Measurements from ENCODE around the gene DENND1C. TPM values are rescaled to one million over a fixed set of nuclear protein-coding genes. Genes with fewer than 3 reads are reported as not detected.

The DENND1C gene
- total RNA-seq, 4 donors from 2014 or later = 4.5 to 25.6 (median 8.2) TPM

DNA sequence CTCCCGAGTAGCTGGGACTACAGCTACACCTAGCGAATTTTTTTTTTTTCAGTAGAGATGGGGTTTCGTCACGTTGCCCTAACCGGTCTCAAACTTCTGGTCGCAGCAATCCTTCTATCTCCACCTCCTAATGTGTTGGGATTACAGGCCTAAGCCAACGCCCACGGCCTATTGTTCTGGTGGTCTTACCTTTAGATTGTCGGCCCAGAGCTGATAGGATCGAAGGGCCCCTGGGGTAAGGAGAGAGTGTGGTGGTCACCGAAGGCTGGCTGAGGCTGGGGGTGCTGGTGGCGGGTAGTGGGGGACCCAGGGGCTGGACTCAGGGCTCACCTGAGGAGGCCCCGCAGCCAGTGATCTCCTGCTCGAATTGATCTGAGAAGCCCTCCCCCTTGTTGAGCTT lies 10.5 kb downstream of the DENND1C start:
- no peak for TF ChIP-seq POLR2A (IDR thresholded peaks at IDR 0.05)
- no peak for TF ChIP-seq CTCF (IDR thresholded peaks at IDR 0.05)
- Histone ChIP-seq H3K36me3 (peaks cover 0 to 21% (median 0%) of the 10 kb centered on the region in 3 donors), H3K27ac (no peak overlapping the region), H3K4me1 (peaks cover 0 to 9% (median 0%) of the 10 kb centered on the region in 4 donors), H3K9me3 (no peaks in the 10 kb centered on the region), H3K27me3 (no peaks in the 10 kb centered on the region), H3K4me3 (no peak overlapping the region)
- DNase-seq = no peak

DNA sequence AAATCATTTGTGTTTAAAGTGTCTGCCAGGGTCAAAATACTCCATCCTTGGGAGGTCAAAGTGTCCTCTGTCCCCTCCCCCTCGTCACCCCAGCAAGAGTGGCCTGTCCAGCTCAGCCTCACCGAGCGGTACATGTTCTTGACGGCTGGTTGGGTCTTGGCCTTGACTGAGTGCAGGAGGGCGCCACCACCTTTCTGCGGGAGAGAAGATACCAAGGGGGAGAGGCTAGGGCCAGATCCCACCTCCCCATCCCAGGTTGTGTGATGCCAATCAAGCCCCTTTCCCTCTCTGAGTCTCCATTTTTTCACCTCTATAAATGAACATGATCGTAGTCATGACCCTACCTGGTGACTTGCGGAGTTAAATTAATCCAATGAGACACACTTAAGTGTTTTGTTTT lies 11.4 kb downstream of the DENND1C start:
- Histone ChIP-seq H3K9me3 (no peaks in the 10 kb centered on the region), H3K27me3 (no peaks in the 10 kb centered on the region), H3K27ac (no peak overlapping the region), H3K36me3 (peaks cover 0 to 17% (median 0%) of the 10 kb centered on the region in 3 donors), H3K4me3 (no peak overlapping the region), H3K4me1 (peaks cover 0 to 1% (median 0%) of the 10 kb centered on the region in 4 donors)
- no peak for DNase-seq
- TF ChIP-seq CTCF (IDR thresholded peaks at IDR 0.05) = no peak
- TF ChIP-seq POLR2A (IDR thresholded peaks at IDR 0.05) = no peak

- no peak for TF ChIP-seq CTCF (IDR thresholded peaks at IDR 0.05)
- TF ChIP-seq POLR2A (IDR thresholded peaks at IDR 0.05) = no peak
- no peaks in the 10 kb centered on the region for H3K27me3 ChIP-seq
- H3K36me3 ChIP-seq = peaks cover 0 to 17% (median 0%) of the 10 kb centered on the region in 3 donors
- DNase-seq = no peak
- no peak overlapping the region for H3K27ac ChIP-seq
- no peaks in the 10 kb centered on the region for H3K4me1 ChIP-seq
- no peaks in the 10 kb centered on the region for H3K9me3 ChIP-seq
- no peak overlapping the region for H3K4me3 ChIP-seq
Observed at GRCh38 chr19:6467384-6467783, 14.2 kb downstream of the DENND1C start.

DNA sequence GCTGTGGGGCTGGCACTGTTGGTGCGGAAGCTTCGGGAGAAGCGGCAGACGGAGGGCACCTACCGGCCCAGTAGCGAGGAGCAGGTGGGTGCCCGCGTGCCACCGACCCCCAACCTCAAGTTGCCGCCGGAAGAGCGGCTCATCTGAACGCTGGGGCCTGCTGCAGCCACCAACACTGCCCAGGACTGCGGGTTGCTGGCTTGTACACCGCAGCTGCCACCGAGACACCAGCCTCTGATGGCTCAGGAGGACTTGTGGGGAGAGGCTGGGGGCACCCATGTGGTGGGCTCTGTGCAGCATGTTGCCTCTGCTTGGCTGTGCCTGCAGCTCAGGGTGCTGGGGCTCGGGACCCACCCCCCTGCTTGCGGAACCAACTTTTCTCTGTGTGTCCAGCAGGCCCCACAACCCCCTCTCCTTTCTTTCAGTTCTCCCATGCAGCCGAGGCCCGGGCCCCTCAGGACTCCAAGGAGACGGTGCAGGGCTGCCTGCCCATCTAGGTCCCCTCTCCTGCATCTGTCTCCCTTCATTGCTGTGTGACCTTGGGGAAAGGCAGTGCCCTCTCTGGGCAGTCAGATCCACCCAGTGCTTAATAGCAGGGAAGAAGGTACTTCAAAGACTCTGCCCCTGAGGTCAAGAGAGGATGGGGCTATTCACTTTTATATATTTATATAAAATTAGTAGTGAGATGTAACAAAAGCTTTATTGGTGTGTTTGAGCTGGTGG lies 14.9 kb downstream of the DENND1C start:
- Histone ChIP-seq H3K36me3 (peaks cover 0 to 17% (median 0%) of the 10 kb centered on the region in 3 donors), H3K27me3 (no peaks in the 10 kb centered on the region), H3K4me3 (no peak overlapping the region), H3K4me1 (peaks cover 0 to 3% (median 0%) of the 10 kb centered on the region in 4 donors), H3K27ac (no peak overlapping the region), H3K9me3 (no peaks in the 10 kb centered on the region)
- TF ChIP-seq CTCF (IDR thresholded peaks at IDR 0.05) (no peak), POLR2A (IDR thresholded peaks at IDR 0.05) (no peak)
- DNase-seq = no peak

- Histone ChIP-seq H3K4me3 (peak overlapping the region in 2 of 4 donors; percentile 61 to 76), H3K27ac (no peak overlapping the region), H3K27me3 (no peaks in the 10 kb centered on the region), H3K4me1 (peaks cover 0 to 3% (median 0%) of the 10 kb centered on the region in 4 donors), H3K36me3 (peaks cover 0 to 17% (median 0%) of the 10 kb centered on the region in 3 donors), H3K9me3 (no peaks in the 10 kb centered on the region)
- DNase-seq = no peak
- TF ChIP-seq POLR2A (IDR thresholded peaks at IDR 0.05) = no peak
- no peak for TF ChIP-seq CTCF (IDR thresholded peaks at IDR 0.05)
Observed at GRCh38 chr19:6465663-6466062, 15.9 kb downstream of the DENND1C start.
